Activated CD4-positive, CD25-positive, alpha-beta regulatory T cell treated with anti-CD3 and anti-CD28 coated beads, Interleukin-2, amount 50 U/mL, for 24 hours (primary cell): ENCODE results near the gene SDC1.
A peak's percentile ranks its signal among the peaks of the same experiment; 100 is the strongest.
"Not testable (repeated sequence)": the region's sequence is repeated elsewhere in the genome, so short reads cannot be mapped to it uniquely, and the experiment has no call there.

Source experiments
- ATAC-seq, 2 donors: fragments of 150-1000 bp; cut with Tn5 transposase; one replicate each; pipeline ENCODE4 v1.10.0; 2021; ENCODE audit warnings: mild to moderate bottlenecking in 1 of 2, moderate library complexity in 1 of 2

Gene SDC1, protein sequence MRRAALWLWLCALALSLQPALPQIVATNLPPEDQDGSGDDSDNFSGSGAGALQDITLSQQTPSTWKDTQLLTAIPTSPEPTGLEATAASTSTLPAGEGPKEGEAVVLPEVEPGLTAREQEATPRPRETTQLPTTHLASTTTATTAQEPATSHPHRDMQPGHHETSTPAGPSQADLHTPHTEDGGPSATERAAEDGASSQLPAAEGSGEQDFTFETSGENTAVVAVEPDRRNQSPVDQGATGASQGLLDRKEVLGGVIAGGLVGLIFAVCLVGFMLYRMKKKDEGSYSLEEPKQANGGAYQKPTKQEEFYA

DNA sequence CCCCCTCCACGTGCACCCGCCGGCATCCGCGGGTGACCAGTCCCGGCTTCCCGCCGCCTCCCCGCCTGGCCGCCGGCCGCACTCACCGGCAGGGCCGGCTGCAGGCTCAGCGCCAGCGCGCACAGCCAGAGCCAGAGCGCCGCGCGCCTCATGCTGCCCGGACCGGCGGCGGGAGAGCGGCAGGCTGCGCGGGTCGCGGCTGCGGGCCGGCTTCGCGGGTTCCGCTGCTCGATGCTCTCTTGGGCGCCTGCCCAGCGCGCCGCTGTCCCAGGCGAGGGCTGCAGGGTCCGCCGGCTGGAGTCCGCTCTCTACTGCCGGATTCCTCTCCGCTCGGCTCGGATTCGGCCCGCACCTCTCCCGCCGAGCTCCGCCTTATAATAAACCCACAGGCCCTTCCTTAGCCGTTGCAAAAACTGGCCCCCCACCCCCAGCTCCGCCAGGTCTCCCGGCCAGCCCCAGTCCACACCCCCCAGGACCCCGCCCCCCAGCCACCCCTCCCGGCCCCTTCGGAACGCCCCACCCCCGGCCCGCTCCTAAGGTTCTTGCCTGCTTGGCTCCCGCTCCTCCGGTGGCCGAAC, at the start of gene SDC1:
Gene SDC1, minus strand, starts transcription at position 415 of the 578 bp plus-strand sequence. Its CDS starts 263 bp downstream, at position 152.
- peak; percentile 6 to 14 for ATAC-seq

DNA sequence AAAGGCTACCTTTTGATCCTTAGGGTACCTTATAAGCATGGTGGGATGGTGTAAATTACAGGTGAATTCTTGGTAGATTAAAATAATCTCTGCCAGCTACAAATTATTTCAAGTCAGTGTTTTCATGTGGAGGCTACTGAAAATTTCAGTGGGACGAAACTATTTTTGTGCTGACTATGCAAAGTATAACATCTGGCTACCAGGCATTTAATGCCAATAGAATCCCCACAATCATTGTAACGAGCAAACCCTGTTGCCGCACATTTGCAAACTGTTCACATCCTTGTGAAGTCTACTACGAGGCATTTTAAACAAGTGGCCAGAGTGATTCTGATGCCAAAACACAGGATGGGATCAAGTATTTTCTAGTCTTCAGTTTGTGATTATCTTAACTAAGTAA, 48.1 kb upstream of the SDC1 start:
- no peak for ATAC-seq

DNA sequence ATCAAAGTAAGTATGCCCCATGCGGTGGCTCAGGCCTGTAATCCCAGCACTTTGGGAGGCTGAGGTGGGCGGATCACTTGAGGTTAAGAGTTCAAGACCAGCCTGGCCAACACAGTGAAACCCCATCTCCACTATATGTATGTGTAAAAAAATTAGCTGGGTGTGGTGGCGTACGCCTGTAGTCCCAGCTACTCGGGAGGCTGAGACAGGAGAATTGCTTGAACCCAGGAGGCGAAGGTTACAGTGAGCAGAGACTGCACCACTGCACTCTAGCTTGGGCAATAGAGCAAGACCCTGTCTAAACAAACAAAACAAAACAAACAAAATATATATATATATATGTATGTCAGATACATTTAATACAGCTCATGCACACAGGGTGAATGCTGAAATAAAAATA, 43.4 kb upstream of the SDC1 start:
- not testable (repeated sequence) for ATAC-seq

DNA sequence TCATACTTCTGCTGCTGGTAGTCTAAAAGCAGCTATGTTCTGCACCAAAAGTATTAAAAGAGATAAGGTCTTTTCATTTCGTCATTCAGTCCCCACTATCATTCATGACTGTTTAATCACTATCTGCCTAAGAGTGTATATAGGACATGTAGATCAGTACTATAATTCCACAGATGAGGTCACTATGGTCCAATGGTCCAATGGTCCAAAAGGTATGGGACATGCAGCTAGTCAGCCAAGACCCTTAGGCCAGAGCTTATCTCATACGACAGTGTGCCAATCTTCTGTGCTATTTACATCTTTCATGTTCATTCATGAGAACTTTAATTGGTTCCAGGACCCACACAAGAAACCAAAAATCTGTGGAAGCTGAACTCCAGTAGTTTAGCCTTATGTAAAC, 42.6 kb upstream of the SDC1 start:
- no peak for ATAC-seq

DNA sequence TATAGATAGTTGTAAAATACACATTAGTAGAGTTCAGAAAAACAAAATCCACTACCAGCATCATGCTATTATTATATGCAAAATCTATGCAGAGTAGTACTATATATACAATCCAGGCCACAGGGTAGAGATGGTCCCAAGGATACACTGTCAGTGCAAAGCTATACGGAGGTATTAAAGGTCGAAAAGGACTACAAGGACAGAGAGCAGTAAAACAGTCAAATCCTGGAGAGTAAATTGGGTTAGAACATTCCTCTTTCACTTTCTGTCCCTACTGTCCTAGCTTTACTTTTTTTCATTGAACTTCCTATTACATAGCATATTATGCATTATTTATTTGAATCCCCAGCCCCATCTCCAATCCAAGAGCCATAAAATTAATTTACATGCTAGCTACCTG, 39.7 kb upstream of the SDC1 start:
- ATAC-seq = no peak

DNA sequence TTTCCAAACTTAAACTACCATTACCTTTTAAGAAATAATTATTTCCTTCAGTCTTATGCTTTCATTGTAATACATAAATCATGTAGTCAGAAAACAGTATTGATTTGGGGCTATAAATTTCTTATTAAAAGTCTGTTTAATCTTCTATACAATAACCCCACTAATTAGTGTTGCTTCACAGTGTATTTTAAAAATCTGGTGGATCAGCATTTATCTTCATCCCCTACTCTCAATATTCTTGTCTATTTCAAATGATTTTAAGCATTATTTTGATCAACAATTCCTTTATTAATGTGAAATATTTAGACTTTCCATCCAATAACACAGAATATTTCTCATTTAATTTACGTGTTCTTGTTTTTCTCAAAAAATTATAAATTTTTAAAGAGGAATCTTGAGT, 32.5 kb upstream of the SDC1 start:
- ATAC-seq = no peak

DNA sequence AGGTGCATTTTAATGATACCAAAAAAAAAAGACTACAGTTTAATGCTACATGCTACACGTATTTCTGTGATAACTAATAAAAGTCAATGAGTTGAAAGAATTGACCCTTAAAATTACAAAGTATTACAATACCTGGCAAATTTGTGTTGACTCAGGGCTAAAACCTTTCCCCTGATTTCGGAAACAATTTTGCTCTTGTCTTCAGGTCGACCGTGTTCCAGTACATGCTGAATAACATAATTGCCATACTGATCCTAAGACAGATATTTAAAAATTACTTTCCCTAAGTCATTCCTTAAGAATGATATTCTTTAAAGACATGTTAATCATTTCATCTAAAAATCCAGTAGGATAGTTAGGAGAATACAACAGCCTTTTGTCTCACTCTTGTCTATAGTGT, 29.8 kb upstream of the SDC1 start:
- ATAC-seq = no peak

DNA sequence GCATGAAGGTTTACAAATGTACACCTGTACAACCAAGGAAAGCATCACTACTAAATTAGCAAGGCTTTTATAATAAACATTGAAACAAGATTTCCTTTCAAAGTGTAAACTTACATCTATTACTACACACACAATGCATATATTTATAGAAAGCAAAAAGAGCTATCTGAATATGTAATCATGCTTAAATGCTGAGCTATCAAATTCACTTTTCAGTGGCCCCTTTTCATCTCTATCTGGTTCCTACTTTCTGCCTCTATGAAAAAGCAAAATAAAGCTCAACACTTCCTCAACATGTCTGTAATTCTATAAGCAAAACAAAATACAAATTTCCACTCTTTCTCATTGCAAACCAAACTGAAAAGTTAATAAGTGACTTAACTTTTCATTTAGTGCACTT, 25.5 kb upstream of the SDC1 start:
- ATAC-seq = no peak

DNA sequence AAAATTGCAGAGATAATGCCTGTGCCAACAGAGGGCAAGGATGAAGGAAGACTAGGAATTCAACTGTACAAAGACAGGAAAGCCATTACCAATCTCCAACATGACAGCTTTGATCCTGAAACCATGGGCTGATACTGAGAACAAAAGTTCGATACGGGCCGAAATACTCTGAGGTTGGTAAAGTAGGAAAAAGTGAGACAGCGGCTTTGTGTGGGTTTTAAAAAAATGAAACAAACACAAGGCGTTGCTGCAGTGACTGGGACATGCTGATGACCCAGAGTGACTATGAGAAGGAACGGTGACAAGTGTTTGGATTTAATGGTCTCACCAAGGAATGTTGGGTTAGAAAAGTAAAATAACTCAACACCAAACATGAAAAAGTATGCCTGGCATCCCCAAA, 24.2 kb upstream of the SDC1 start:
- no peak for ATAC-seq

DNA sequence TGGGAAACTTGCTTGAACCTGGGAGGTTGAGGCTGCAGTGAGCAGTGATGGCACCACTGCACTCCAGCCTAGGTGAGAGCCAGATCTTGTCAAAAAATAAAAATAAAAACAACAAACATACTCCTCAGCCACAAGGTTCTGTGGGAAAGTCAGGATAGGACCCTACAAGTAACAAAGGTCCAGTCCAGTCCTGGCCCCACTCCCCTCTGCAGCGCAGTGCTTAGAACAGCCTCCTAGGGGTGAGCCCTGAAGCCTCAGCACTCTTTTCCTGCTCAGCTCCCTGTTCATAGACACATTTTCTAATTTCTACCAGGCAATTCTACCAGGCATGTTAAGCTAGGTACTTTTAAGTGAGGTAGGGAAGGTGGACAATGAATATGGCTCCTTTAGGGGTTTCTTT, 22.2 kb upstream of the SDC1 start:
- no peak for ATAC-seq

DNA sequence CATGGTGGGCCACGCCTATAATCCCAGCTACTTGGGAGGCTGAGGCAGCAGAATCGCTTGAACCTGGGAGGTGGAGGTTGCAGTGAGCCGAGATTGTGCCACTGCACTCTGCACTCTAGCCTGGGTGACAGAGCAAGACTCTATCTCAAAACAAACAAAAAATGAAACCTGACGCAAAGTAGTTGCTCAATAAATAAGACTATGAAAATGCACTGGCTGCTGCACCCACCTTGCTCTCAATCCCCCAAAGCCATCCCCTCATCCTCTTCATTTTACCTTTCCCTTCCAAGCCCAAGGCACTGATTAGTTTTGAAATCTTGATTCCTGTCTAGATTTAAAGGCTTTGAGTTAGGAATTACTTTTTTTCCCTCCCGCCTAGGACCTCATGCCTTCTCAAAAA, 18.7 kb upstream of the SDC1 start:
- ATAC-seq = not testable (repeated sequence)

DNA sequence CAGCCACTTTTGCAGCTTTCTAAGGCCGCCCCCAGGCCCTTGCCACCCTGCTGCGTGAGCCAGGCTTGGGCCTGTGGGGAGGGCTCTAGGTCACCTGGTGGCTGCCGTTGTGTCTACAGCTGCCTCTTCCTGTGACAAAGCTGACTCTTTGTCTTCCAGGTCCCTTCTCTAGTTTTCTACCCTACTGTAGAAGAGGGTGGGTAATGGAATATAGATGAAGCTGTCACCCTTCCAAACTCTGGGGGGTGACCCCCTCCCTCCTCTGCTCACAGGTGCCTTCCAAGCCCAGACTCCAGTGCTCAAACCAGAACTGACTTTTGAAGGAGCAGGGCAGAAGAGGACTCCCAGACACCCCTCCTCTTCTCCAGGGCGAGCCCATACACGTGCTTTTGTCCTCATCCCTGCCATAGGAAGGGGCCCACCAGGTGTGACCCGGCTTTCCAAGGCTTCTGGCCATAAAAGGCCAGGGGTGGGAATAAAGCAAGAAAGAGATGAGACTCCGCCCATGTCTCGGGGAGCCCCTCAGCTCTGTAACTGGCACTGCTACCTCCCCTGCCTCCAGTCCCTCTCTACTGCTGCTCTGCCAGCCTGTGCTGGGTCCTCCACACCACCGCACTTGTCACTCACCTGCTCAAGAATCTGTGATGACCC, 17.9 kb upstream of the SDC1 start:
- ATAC-seq = no peak

DNA sequence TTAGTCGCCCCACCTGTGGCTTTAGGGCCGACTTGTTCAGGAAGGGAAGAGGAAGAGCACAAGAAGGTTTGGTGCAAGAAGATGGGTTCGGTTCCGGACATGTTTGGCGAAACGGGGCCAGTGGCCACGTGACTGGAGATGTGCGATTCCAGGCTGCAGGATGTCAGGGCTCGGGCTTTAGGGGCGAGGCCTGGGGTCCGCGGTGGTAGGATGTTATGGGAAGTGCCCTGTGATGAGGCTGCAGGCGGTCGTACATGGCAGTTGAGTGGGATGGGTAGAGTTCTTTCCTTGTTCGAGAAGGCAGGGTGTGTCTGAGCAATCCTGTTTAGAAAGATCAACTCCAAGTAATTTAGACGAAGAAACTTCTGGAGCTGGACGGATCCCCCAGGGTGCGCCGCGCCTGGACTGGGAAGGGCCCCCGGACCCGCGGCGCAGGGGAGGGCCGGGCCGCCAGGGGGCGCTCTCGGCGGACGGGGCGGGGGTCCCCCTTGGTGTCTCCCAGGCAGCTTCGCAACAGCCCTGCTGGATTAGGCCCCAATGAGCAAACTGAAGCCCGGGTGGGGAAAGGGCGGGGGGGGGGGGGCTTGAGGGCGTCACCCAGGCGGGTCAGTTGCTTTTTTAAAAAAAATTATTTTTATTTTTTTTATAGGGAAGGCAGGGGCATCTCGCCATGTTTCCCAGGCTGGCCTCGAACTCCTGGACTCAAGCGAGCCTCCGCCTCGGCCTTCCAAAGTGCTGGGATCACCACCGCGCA, 17.2 kb upstream of the SDC1 start:
- ATAC-seq = peak in 1 of 2 donors; percentile 53

DNA sequence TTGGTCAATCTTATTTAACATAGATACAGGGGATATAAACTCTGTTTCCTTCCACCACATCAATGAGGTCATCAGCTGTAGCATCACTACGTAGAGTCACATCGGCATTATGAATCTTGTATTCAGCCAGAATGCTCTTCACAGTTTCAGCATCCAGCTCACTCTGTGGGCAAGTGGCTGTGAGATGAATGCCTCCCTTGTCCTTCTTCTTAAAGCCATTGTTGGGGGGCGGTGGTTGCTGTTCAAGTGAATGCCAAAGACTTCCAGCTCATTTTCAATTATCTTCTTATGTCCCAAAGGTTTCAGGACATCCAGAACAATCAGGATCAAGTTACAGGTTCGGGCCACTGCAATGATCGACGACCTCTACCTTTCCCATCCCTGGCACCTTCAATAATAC, 15.4 kb upstream of the SDC1 start:
- ATAC-seq = not testable (repeated sequence)

DNA sequence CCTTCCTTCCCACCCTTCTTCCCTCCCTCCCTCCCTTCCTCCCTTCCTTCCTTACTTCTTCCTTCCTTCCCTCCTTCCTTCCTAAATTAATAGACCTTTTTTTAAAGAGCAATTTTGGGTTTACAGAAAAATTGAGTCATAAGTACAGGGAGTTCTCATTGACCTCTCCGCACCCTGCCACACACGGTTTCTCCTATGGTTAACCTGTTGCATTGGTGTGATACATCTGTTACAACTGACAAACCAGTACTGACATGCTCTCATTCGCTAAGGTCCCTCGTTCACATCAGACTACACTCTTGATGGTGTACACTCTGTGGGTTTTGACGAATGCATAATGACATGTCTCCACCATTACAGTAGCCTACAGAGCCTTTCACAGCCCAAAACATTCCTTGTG, 11.6 kb upstream of the SDC1 start:
- no peak for ATAC-seq

DNA sequence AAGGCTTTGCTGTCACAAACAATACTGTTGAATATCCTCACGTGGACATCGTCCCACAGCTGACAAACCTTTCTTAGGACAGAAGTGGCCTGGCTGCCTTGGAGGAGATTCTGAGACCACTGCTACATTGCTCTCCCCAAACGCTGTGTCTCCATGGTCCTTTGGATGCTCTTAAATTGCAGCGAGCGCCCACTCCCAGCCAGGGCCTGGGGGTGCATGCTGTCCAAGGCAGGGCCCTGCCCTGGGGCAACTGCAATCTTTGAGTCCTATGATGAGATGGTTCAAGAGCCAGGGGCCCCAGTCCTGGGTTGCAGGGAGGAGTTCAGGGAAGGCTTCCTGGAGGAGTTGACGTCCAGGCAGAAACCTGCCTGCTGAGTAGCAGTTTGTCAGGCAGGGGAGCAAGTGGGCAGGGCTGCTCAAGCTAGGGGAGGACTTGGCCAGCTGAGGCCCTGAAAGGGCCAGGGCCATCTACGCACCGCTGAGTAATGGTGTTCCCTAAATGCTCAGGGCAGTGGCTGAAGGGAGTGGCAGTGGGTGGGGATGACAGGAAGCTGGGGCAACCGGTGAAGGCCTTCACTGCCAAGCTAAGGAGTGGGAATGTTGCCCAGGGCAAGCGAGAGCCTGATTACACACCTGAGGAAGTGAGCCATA, 10.8 kb upstream of the SDC1 start:
- no peak for ATAC-seq

DNA sequence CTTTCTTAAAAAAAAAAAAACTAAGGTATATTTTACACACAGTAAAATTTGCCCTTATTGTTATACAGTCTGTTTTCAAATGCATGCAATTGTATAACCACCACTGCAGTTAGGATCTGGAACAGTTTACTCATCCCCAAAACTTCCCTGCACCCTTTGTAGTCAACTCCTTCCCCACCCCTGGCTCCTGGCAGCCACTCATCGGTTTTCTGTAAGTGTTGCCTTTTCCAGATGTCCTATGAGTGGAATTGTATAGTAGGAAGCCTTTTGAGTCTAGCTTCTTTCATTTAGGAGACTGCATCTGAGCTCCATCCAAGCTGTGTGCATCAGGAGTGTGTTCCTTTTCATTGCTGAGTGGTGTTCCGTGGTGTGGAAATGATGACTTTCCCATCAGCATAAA, 9.7 kb upstream of the SDC1 start:
- ATAC-seq = not testable (repeated sequence)

DNA sequence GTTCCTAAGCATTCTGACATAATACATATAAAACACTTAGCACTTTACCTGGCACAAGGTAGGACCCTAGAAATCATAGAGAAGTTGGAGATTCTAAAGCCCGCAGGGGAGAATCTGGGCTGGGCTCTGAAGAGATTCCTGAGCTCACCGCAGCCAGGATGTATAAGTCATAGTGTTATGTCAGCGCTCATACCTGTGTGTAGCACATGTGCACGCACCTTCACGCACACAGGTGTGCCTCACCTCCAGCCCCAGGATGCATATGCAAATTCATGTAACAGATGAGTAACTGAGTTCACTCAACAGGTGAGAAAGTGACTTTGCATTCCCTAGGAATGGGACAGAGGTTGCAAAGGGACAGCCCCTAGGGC, 7.9 kb upstream of the SDC1 start:
- ATAC-seq = no peak

DNA sequence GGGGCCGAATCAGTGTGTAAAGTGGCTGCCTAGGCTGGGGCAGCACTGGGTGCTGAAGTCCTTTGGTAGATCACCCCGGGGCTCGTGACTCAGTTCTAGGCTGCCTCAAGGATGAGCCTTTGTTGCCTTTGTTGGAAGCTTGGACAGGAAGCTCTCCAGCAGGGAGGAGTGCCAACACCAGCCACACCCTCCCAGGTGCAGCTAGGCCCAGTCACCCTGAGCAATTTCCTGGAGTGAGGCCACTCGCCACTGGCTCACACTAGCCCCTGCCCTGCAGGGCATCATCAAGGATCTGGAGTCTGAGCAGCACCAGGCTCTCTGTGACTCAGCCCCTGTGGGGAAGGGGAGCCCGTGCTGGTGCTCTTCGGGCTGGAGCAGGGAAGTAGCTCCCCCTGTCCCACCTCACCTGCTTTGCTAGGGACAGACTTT, 6.7 kb upstream of the SDC1 start:
- no peak for ATAC-seq

DNA sequence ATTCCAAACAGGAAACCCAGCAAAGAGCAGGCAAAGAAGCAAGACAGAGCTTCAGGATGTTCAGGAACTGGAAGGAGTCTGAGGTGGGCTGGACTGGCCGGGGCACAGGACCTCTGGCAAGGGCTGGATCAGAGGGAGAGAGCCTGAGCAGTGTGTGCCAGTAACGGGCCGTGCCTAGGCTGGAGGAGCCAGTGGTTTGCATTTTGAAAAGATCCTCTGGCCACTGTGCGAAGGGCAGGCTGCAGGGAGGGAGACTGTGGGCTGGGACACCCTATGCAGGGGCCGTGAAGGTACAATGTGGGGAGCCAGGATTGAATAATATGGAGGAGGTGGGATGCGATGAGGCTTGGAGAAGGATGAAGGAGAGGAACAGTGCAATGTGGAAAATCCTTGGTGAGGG, 6.2 kb upstream of the SDC1 start:
- ATAC-seq = no peak

DNA sequence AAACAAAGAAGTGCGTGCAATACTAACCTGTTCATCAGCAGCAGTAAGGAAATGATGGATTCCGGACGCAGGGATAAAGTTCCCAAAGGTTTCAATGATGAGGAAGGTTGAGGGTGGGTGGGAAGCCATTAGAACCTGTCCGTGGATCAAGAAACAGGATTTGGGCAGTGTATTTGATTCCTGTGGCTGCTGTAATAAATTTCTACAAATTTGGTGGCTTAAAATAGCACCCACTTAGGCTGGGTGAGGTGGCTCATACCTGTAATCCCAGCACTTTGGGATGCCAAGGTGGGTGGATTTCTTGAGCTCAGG, 5.1 kb upstream of the SDC1 start:
- no peak for ATAC-seq

DNA sequence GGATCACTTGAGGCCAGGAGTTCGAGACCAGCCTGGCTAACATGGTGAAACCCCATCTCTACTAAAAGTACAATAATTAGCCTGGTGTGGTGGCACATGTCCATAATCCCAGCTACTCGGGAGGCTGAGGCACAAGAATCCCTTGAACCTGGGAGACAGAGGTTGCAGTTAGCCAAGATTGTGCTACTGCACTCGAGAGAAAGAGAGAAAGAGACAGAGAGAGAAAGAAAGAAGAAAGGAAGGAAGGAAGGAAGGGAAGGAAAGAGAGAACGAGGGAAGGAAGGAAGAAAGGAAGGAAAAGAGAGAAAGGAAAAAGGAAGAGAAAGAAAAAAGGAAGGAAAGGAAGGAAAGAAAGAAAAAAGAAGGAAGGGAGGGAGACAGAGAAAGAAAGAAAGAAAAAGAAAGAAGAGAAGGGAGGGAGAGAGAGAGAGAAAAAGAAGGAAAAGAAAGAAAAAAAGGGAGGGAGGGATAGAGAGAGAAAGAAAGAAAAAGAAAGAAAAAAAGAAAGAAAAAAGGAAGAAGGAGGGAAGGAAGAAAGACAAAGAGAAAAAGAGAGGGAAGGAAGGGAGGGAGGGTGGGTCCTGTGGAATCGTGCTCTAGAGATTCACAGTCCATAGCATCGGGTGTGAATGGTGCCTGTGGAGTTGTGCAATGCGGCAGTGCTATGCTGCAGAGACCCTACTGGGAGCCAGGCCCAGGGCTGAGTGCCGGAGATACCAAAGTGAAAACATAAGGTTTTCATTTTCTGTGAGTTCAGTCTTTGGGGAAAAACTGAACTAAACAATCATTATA, 4.6 kb upstream of the SDC1 start:
- ATAC-seq = no peak
